Epithelial cell of esophagus (primary cell): Measurements from ENCODE around the gene ADCK2.

Experiments
- DNase-seq: peaks from one replicate; pipeline ENCODE4 v3.0.0; 2010; ENCODE audit warnings: low read depth
- H3K4me3 ChIP-seq: 2 replicates; pipeline ENCODE4 v1.5.1; 2011; ENCODE audit warnings: mild to moderate bottlenecking, low read length, control low read depth
- CTCF ChIP-seq: IDR thresholded peaks from 2 replicates; pipeline ENCODE4 v1.5.1; 2011; ENCODE audit warnings: low read depth, mild to moderate bottlenecking, low read length, control low read depth, inconsistent platforms; ENCODE audit not compliant: insufficient read depth; ENCODE audit errors: missing control alignments

Gene ADCK2

GRCh38 chr7:140678816-140679130 is 6.0 kb downstream of the ADCK2 start:
- H3K4me3 ChIP-seq, result no peak overlapping the region
- DNase-seq, result no peak
- no peak for TF ChIP-seq CTCF

- no peak overlapping the region for H3K4me3 ChIP-seq
- TF ChIP-seq CTCF, result no peak
- no peak for DNase-seq
Observed at GRCh38 chr7:140679186-140679585, 6.4 kb downstream of the ADCK2 start.

- no peak for DNase-seq
- no peak overlapping the region for H3K4me3 ChIP-seq
- TF ChIP-seq CTCF, result no peak
Observed at GRCh38 chr7:140680886-140681285, 8.1 kb downstream of the ADCK2 start.

GRCh38 chr7:140681766-140682165 is 9.0 kb downstream of the ADCK2 start:
- no peak for TF ChIP-seq CTCF
- DNase-seq, result no peak
- no peak overlapping the region for H3K4me3 ChIP-seq

- H3K4me3 ChIP-seq, result no peak overlapping the region
- TF ChIP-seq CTCF, result no peak
- no peak for DNase-seq
Observed at GRCh38 chr7:140683657-140684056, 10.9 kb downstream of the ADCK2 start.

- DNase-seq, result no peak
- no peak overlapping the region for H3K4me3 ChIP-seq
- no peak for TF ChIP-seq CTCF
Observed at GRCh38 chr7:140684066-140684950, 11.6 kb downstream of the ADCK2 start.

- H3K4me3 ChIP-seq, result no peak overlapping the region
- DNase-seq, result no peak
- TF ChIP-seq CTCF, result no peak
Observed at GRCh38 chr7:140685407-140686087, 12.8 kb downstream of the ADCK2 start.
